Measurements from ENCODE around the gene CTXN3. TPM values are rescaled to one million over a fixed set of nuclear protein-coding genes. Genes with fewer than 3 reads are reported as not detected.

Gene CTXN3
- total and polyA plus RNA-seq, 10 of the 15 experiments (the other 5 are each of a cell fraction or from before 2014, with no cell fraction given): not detected

- no peak overlapping the region for H3K4me3 ChIP-seq
- TF ChIP-seq, protein P1, sequence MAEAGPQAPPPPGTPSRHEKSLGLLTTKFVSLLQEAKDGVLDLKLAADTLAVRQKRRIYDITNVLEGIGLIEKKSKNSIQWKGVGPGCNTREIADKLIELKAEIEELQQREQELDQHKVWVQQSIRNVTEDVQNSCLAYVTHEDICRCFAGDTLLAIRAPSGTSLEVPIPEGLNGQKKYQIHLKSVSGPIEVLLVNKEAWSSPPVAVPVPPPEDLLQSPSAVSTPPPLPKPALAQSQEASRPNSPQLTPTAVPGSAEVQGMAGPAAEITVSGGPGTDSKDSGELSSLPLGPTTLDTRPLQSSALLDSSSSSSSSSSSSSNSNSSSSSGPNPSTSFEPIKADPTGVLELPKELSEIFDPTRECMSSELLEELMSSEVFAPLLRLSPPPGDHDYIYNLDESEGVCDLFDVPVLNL (IDR thresholded peaks at IDR 0.05; ENCODE audit: low read depth, low read length): no peak
- TF ChIP-seq KAT2A (conservative IDR thresholded peaks at IDR 0.05; ENCODE audit: control insufficient read depth, low read depth, low read length) (no peak), CBFB (IDR thresholded peaks at IDR 0.05; ENCODE audit: low read depth) (no peak), PML (IDR thresholded peaks at IDR 0.05; ENCODE audit: low read length) (no peak), SIN3A (IDR thresholded peaks at IDR 0.05; ENCODE audit: low read depth, low read length) (no peak)
- H3K4me2 ChIP-seq (ENCODE audit: control insufficient read depth, insufficient read depth): no peak overlapping the region
- in situ Hi-C loops (cut with MboI) (no loop called here), intact Hi-C loops (cut with micrococcal nuclease; ENCODE audit: unreplicated experiment) (no loop called here)
- no peaks in the 10 kb centered on the region for H3K4me1 ChIP-seq (ENCODE audit: control insufficient read depth, insufficient read depth, low read length)
- no peak overlapping the region for H3K9ac ChIP-seq (ENCODE audit: control insufficient read depth, insufficient read depth, low read length)
- RAD21 ChIA-PET (ENCODE audit: unreplicated experiment): interaction anchor here (0.7 to 0.9 kb wide), 2 partner anchors 80 to 98 kb away, joined by 3 to 4 read pairs; no protein-coding TSS in a partner anchor
- no peaks in the 10 kb centered on the region for H3K79me2 ChIP-seq (ENCODE audit: control insufficient read depth, insufficient read depth, low read length)
- no peak overlapping the region for H2AFZ ChIP-seq (ENCODE audit: control insufficient read depth, low read depth, low read length)
- CTCF ChIA-PET: interaction anchor here (1.3 kb wide), 1 partner anchor 13 kb away, joined by 3 read pairs; no protein-coding TSS in a partner anchor
- SMC1A ChIA-PET (ENCODE audit: uncharacterized antibody, unreplicated experiment): interaction anchor here (0.8 to 2.0 kb wide), 3 partner anchors 27 to 79 kb away, joined by 3 to 6 read pairs (median 3); no protein-coding TSS in a partner anchor
- DNase-seq (ENCODE audit: low read depth, low spot score): no peak
- no peak overlapping the region for H3K27ac ChIP-seq (ENCODE audit: control insufficient read depth, insufficient read depth)
- no peak for ATAC-seq
- no peak for FAIRE-seq
- POLR2A ChIA-PET: no interaction called here
- H3K9me3 ChIP-seq (replicated peaks; ENCODE audit: control insufficient read depth, insufficient read depth, low read length): no peaks in the 10 kb centered on the region
- no peaks in the 10 kb centered on the region for H3K27me3 ChIP-seq (replicated peaks in 1 of 2; ENCODE audit: control insufficient read depth in 2 of 2, insufficient read depth in 2 of 2, low read length in 1 of 2)
- BruUV-seq (replicated peaks): no TSS peak
- H3K36me3 ChIP-seq (ENCODE audit: control insufficient read depth in 2 of 2, insufficient read depth in 2 of 2, low read length in 1 of 2): no peaks in the 10 kb centered on the region
- no peaks in the 10 kb centered on the region for H4K20me1 ChIP-seq (ENCODE audit: control insufficient read depth, insufficient read depth)
Observed at GRCh38 chr5:127665641-127666040, 16.8 kb downstream of the CTXN3 start.

- intact Hi-C loops (cut with micrococcal nuclease; ENCODE audit: unreplicated experiment): no loop called here
- TF ChIP-seq RCOR1 (conservative IDR thresholded peaks at IDR 0.05; ENCODE audit: low read depth, low read length) (no peak), MXI1 (IDR thresholded peaks at IDR 0.05; ENCODE audit: low read depth, low read length) (no peak), CREB1 (IDR thresholded peaks at IDR 0.05; ENCODE audit: low read depth) (no peak), PAX5 (IDR thresholded peaks at IDR 0.05; ENCODE audit: borderline replicate concordance, low read depth, low read length) (no peak), EP300 (IDR thresholded peaks at IDR 0.05; ENCODE audit: borderline replicate concordance in 1 of 2, control insufficient read depth in 1 of 2, low read depth in 2 of 2, low read length in 2 of 2) (no peak)
- TF ChIP-seq, protein P2, sequence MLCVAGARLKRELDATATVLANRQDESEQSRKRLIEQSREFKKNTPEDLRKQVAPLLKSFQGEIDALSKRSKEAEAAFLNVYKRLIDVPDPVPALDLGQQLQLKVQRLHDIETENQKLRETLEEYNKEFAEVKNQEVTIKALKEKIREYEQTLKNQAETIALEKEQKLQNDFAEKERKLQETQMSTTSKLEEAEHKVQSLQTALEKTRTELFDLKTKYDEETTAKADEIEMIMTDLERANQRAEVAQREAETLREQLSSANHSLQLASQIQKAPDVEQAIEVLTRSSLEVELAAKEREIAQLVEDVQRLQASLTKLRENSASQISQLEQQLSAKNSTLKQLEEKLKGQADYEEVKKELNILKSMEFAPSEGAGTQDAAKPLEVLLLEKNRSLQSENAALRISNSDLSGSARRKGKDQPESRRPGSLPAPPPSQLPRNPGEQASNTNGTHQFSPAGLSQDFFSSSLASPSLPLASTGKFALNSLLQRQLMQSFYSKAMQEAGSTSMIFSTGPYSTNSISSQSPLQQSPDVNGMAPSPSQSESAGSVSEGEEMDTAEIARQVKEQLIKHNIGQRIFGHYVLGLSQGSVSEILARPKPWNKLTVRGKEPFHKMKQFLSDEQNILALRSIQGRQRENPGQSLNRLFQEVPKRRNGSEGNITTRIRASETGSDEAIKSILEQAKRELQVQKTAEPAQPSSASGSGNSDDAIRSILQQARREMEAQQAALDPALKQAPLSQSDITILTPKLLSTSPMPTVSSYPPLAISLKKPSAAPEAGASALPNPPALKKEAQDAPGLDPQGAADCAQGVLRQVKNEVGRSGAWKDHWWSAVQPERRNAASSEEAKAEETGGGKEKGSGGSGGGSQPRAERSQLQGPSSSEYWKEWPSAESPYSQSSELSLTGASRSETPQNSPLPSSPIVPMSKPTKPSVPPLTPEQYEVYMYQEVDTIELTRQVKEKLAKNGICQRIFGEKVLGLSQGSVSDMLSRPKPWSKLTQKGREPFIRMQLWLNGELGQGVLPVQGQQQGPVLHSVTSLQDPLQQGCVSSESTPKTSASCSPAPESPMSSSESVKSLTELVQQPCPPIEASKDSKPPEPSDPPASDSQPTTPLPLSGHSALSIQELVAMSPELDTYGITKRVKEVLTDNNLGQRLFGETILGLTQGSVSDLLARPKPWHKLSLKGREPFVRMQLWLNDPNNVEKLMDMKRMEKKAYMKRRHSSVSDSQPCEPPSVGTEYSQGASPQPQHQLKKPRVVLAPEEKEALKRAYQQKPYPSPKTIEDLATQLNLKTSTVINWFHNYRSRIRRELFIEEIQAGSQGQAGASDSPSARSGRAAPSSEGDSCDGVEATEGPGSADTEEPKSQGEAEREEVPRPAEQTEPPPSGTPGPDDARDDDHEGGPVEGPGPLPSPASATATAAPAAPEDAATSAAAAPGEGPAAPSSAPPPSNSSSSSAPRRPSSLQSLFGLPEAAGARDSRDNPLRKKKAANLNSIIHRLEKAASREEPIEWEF (IDR thresholded peaks at IDR 0.05; ENCODE audit: insufficient replicate concordance, low read depth, low read length): no peak
Observed at GRCh38 chr5:127666043-127666716, 17.3 kb downstream of the CTXN3 start.

More at GRCh38 chr5:127666043-127666716, 17.3 kb downstream of the CTXN3 start:
- H3K9me3 ChIP-seq (replicated peaks; ENCODE audit: control insufficient read depth, insufficient read depth, low read length): no peaks in the 10 kb centered on the region
- H3K4me1 ChIP-seq (ENCODE audit: control insufficient read depth, insufficient read depth, low read length): no peaks in the 10 kb centered on the region
- ChIA-PET SMC1A (ENCODE audit: uncharacterized antibody, unreplicated experiment) (interaction anchor here (0.8 to 3.2 kb wide), 5 partner anchors 28 to 95 kb away, joined by 3 to 11 read pairs (median 3); no protein-coding TSS in a partner anchor), POLR2A (no interaction called here), RAD21 (ENCODE audit: unreplicated experiment) (no interaction called here), CTCF (interaction anchor here (1.0 kb wide), 1 partner anchor 102 kb away, joined by 3 read pairs; no protein-coding TSS in a partner anchor)
- FAIRE-seq (no peak), DNase-seq (ENCODE audit: low read depth, low spot score) (no peak), ATAC-seq (no peak)
- no peaks in the 10 kb centered on the region for H3K79me2 ChIP-seq (ENCODE audit: control insufficient read depth, insufficient read depth, low read length)
- no peak overlapping the region for H3K9ac ChIP-seq (ENCODE audit: control insufficient read depth, insufficient read depth, low read length)
- WGBS (ENCODE audit: insufficient coverage, insufficient replicate concordance, low lambda C conversion rate, missing lambda C conversion rate): 57% methylated on average over 3 of the region's 3 CpGs
- no peak overlapping the region for H3K4me3 ChIP-seq
- no peaks in the 10 kb centered on the region for H3K36me3 ChIP-seq (ENCODE audit: control insufficient read depth in 2 of 2, insufficient read depth in 2 of 2, low read length in 1 of 2)
- no peak overlapping the region for H2AFZ ChIP-seq (ENCODE audit: control insufficient read depth, low read depth, low read length)
- H3K27me3 ChIP-seq (replicated peaks in 1 of 2; ENCODE audit: control insufficient read depth in 2 of 2, insufficient read depth in 2 of 2, low read length in 1 of 2): no peaks in the 10 kb centered on the region
- no TSS peak for BruUV-seq (replicated peaks)
- H4K20me1 ChIP-seq (ENCODE audit: control insufficient read depth, insufficient read depth): no peaks in the 10 kb centered on the region
- no peak overlapping the region for H3K4me2 ChIP-seq (ENCODE audit: control insufficient read depth, insufficient read depth)
- in situ Hi-C loops (cut with MboI): no loop called here
- H3K27ac ChIP-seq (ENCODE audit: control insufficient read depth, insufficient read depth): no peak overlapping the region
